ENCODE measurements around the gene MTR. TPM values are rescaled to one million over a fixed set of nuclear protein-coding genes. Genes with fewer than 3 reads are reported as not detected.

Gene MTR
- total and polyA plus RNA-seq, 4 donors = 4.4 to 49.3 (median 21.6) TPM

DNA sequence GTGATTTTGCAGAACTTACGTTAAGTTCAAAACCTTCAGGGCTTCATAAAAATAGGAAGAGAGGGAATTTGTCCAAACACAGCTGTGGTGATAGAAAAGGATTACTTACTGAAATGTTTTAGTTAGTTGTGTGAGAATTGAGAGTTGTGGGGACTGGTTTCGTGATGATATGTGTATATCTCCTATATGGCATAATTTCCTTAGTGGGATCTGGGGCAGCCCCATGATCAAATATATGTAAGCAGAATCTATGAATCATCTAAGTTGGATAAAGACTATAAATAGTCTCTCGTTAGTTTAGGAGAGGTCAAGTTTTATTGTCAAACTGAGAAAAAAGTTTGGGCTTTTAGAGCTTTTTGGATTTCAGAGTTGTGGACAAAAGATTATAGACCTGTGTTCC is 14.9 kb downstream of the MTR start:
- Histone ChIP-seq H3K9me3 (ENCODE audit: control insufficient read depth in 4 of 4, insufficient read depth in 3 of 4, low read length in 3 of 4) (no peaks in the 10 kb centered on the region), H3K4me3 (no peak overlapping the region), H3K4me1 (ENCODE audit: control insufficient read depth in 5 of 5, insufficient read depth in 5 of 5, low read length in 5 of 5) (peaks cover 2 to 18% (median 12%) of the 10 kb centered on the region in 5 donors), H3K27ac (ENCODE audit: low read depth in 1 of 2, low read length in 1 of 2) (no peak overlapping the region), H3K9ac (ENCODE audit: insufficient read depth in 1 of 2, low read length in 2 of 2) (no peak overlapping the region), H3K36me3 (ENCODE audit: control insufficient read depth in 4 of 4, insufficient read depth in 4 of 4, low read length in 4 of 4) (peaks cover 12 to 31% (median 19%) of the 10 kb centered on the region in 4 donors), H3K27me3 (ENCODE audit: control insufficient read depth in 3 of 3, insufficient read depth in 3 of 3, low read length in 2 of 3) (no peaks in the 10 kb centered on the region)
- DNase-seq (no peak), ATAC-seq (ENCODE audit: insufficient read depth, low FRiP score) (no peak)
- TF ChIP-seq, protein P1, sequence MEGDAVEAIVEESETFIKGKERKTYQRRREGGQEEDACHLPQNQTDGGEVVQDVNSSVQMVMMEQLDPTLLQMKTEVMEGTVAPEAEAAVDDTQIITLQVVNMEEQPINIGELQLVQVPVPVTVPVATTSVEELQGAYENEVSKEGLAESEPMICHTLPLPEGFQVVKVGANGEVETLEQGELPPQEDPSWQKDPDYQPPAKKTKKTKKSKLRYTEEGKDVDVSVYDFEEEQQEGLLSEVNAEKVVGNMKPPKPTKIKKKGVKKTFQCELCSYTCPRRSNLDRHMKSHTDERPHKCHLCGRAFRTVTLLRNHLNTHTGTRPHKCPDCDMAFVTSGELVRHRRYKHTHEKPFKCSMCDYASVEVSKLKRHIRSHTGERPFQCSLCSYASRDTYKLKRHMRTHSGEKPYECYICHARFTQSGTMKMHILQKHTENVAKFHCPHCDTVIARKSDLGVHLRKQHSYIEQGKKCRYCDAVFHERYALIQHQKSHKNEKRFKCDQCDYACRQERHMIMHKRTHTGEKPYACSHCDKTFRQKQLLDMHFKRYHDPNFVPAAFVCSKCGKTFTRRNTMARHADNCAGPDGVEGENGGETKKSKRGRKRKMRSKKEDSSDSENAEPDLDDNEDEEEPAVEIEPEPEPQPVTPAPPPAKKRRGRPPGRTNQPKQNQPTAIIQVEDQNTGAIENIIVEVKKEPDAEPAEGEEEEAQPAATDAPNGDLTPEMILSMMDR (IDR thresholded peaks at IDR 0.05; ENCODE audit: control extremely low read depth, extremely low read depth) = no peak
- WGBS, 2 donors = 93 to 97% methylated on average over 3 of the region's 3 CpGs

DNA sequence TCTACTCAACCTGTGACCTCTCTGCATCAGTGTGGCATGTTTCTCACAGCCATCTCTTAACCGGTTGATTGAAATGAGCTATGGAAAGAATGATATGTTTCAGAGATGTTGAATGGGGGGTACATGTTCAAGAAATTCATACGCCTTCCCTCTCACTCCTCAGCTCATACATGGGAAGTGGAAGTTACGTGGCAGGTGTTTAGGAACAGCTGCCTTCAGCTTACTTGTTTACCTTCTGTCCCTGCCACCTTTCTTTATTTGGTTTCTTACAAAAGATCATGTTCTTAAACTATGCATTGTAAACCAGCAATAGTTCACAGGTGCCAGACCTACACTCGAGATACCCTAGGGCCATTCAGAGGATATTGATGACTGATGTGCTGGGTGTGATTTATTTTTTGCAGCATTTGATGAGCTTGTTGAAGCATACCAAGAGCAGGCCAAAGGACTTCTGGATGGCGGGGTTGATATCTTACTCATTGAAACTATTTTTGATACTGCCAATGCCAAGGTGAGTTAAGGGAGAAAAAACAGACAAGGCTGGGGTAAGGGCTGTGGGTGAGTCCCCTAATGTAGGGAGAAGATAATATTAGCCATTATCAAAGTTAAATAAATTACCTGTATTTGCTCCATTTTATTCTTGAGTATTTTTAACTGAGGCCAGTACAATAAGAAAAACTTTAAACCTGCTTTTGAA is 17.4 kb downstream of the MTR start:
- TF ChIP-seq, protein P1 (IDR thresholded peaks at IDR 0.05; ENCODE audit: control extremely low read depth, extremely low read depth) = no peak
- ATAC-seq (ENCODE audit: insufficient read depth, low FRiP score) (no peak), DNase-seq (no peak)
- Histone ChIP-seq H3K9me3 (ENCODE audit: control insufficient read depth in 4 of 4, insufficient read depth in 3 of 4, low read length in 3 of 4) (no peaks in the 10 kb centered on the region), H3K4me3 (no peak overlapping the region), H3K27ac (ENCODE audit: low read depth in 1 of 2, low read length in 1 of 2) (no peak overlapping the region), H3K9ac (ENCODE audit: insufficient read depth in 1 of 2, low read length in 2 of 2) (no peak overlapping the region), H3K36me3 (ENCODE audit: control insufficient read depth in 4 of 4, insufficient read depth in 4 of 4, low read length in 4 of 4) (peaks cover 12 to 43% (median 22%) of the 10 kb centered on the region in 4 donors), H3K27me3 (ENCODE audit: control insufficient read depth in 3 of 3, insufficient read depth in 3 of 3, low read length in 2 of 3) (no peaks in the 10 kb centered on the region), H3K4me1 (ENCODE audit: control insufficient read depth in 5 of 5, insufficient read depth in 5 of 5, low read length in 5 of 5) (peaks cover 2 to 18% (median 15%) of the 10 kb centered on the region in 5 donors)
- WGBS, 2 donors = 92 to 97% methylated on average over 5 of the region's 5 CpGs

DNA sequence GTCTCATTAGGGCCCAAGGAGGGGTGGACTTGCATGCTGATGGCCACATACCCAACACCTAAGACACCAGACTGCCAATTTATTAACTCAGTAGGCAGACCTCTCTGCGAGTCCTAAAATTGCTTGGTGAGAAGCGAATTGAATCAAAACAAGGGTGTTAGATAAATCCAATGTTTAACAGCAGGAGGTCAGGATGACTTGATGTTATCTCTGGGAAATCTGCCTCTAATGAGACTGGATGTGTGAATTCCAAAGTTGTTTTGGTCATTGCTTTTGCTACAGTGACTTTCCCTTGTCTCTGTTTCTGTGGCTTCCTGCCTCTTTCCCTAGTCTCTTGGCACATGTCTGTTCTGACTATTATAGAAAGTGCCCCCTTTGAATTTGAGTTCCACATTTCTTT is 20.8 kb downstream of the MTR start:
- DNase-seq = no peak
- TF ChIP-seq, protein P1 (IDR thresholded peaks at IDR 0.05; ENCODE audit: control extremely low read depth, extremely low read depth) = no peak
- H3K36me3 ChIP-seq (ENCODE audit: control insufficient read depth in 4 of 4, insufficient read depth in 4 of 4, low read length in 4 of 4) = peaks cover 12 to 38% (median 22%) of the 10 kb centered on the region in 4 donors
- WGBS, 2 donors = 88 to 98% methylated on average over 2 of the region's 2 CpGs
- H3K4me3 ChIP-seq = no peak overlapping the region
- no peak overlapping the region for H3K27ac ChIP-seq (ENCODE audit: low read depth in 1 of 2, low read length in 1 of 2)
- no peaks in the 10 kb centered on the region for H3K27me3 ChIP-seq (ENCODE audit: control insufficient read depth in 3 of 3, insufficient read depth in 3 of 3, low read length in 2 of 3)
- no peak overlapping the region for H3K9ac ChIP-seq (ENCODE audit: insufficient read depth in 1 of 2, low read length in 2 of 2)
- ATAC-seq (ENCODE audit: insufficient read depth, low FRiP score) = no peak
- peaks cover 0 to 14% (median 0%) of the 10 kb centered on the region in 5 donors for H3K4me1 ChIP-seq (ENCODE audit: control insufficient read depth in 5 of 5, insufficient read depth in 5 of 5, low read length in 5 of 5)
- H3K9me3 ChIP-seq (ENCODE audit: control insufficient read depth in 4 of 4, insufficient read depth in 3 of 4, low read length in 3 of 4) = no peaks in the 10 kb centered on the region
